Activated CD4-positive, CD25-positive, alpha-beta regulatory T cell treated with anti-CD3 and anti-CD28 coated beads, Interleukin-2, amount 50 U/mL, for 72 hours (primary cell): Measurements from ENCODE around the gene COL12A1.
"Not testable (repeated sequence)": the region's sequence is repeated elsewhere in the genome, so short reads cannot be mapped to it uniquely, and the experiment has no call there.

ENCODE experiments used
- DNase-seq: peaks from one replicate; pipeline ENCODE4 v3.0.0; 2021

COL12A1 gene

DNA sequence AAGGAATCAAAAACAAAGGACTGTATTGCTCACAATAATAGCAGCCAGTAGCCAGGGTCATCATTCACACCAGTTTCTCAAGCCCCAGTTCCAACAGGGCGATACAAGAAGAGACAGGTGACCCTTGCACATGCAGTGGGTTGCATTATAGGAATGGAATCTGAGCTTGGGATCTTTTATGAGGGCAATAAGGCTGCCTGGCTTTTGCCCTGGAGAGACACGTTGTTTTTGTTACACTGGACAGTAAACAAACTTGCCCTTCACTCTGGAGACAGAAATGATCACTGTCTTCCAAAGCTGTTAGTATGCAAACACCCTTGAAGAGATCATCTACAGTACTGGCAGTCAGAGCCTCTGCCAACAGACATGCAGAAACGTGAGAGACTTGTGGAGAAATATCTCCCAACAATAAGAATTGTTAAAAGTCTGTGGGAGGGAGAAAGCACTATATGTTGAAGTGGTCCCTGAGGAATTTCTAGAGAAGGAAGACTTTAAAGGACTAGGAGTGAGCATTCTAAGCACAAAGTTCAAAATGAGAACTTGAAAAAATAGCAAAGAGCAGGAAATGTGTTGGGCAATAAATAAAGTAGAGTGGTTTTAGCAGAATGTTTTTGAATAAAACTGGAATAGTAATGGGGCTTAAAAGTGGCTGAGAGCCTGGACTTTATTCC lies 6.2 kb upstream of the COL12A1 start:
- DNase-seq, result no peak

DNA sequence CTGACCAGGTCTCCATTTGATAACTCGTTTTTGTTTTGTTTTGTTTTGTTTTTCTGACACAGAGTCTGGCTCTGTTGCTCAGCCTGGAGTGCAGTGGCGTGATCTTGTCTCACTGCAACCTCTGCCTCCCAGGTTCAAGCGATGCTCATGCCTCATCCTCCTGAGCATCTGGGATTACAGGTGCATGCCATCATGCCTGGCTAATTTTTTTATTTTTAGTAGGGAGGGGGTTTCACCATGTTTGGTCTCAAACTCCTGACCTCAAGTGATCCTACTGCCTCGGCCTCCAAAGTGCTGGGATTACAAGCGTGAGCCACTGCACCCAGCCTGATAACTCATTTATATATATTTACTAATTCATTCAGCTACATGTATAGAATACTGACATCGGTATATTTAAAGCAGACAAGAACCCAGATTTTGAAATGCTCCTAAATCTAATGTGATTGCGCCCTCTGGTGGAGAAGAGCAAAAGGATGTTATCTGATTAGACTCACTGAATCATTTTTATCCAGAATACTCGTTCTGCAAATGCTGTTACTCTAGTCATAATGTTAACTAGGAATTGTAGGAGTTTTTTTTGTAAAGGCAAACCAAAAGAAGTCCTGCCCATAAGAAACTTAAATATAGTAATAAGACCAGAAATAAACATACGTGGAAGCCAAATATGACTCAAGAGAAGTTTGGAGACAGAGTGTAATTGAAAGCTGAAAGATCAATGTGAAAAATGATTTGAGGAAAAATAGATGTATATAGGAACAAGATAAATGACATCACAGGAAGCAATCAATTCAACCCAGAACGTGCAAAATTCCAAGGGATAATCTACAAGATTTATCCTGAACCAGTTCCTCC lies 5.3 kb upstream of the COL12A1 start:
- peak; percentile 35 for DNase-seq

DNA sequence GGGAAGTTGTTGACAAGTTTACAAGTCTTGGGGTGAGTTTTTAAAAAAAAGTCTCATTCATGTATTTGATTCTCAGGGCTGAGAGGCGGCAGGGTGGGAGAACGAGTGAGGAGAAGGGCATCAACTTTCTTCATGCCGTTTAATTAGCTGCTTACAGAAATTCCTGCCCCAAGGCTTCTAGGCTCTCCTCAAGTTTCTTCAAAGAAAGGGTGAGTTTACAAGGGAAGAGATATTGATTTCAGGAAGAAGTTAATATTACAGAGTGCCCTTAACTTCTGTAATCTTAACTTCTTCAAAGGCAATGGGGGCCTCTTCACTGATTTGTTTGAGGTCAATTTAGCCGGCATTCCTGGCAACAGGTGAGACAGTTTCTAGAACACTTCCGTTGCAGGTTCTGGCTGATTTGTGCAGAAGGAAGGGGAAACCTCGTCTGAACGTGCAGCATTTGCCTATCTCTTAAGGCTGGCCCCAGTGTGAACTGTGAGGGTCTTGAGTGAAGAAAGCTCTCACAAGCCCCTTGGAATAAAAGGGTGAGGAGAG lies 3.4 kb upstream of the COL12A1 start:
- DNase-seq, result no peak

DNA sequence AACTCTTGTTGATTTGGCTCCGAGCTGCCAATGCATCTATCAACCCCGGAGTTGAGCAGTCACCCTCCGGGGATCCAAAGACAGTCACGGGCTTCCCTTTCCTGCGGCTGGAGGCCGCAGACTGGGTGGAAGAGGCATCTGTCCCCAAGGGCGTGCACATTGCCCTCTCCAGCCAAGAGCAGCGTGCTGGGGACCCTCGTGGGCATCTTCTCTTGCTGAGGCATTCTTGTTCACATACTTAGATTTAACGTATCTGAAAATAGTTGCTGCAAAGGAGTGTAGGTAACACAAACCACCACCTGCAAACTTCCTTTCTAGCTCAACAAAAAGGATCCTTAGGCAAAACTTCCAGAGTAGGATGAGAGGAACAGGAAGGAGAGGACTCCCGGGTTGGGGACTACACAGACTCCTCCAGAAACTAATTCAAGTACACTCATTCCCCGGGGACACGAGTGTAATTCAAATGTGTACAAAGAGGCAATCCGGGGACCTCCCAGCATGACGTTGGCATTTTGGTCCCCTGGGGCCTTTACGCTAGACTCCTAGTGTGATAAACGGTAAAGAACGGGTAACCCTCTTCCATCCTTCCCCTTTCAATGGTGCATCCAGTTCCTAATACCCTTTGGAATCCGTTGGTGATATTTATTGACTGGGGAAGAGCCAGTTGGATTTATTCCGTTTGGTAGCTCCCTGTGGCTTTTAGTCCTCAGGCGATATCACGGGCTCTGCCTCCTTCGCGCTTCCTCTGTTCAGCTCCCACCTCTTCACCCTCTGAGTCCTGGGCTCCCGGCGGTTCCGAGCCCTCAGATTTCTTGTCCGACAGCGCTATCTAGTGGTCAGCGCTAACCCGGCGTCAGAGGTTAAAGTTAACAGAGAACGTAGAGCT lies 2.7 kb upstream of the COL12A1 start:
- peak; percentile 80 for DNase-seq

DNA sequence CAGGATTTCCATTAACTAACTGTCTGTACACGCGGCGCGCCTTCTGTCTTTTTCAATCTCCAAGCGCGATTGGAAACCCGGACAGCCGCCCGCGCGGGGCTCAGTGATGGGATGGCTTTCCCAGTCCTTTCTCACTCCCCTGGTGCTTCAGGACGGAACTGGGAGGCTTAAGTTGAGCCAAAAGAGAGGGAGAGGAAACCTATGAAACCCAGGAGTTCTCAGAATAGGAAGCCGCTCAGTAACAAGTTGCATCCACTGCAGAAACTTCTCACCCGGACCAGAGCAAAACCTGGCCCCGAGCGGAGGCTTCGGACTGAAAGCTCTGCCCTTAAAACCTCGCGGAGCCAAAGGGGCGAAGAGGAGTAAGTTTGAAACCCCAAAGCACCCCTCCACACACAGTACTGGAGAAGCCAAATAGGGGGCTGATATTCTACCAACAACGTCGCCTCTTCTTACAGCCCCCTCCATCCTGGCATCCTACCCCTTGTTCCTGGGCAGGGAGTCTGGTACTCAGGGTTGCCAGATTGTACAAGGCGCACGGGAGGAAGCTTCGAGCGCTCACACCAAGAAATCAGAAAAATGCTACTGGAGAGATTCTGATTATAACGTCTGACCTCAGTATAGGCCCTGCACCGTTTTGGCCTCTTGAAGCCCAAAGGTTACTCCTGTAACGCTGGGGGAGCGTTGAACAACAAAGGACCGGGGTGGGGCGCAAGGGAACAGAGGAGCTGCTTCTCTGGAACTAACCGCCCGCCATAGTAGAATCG lies 906 bp upstream of the COL12A1 start:
- DNase-seq, result no peak

DNA sequence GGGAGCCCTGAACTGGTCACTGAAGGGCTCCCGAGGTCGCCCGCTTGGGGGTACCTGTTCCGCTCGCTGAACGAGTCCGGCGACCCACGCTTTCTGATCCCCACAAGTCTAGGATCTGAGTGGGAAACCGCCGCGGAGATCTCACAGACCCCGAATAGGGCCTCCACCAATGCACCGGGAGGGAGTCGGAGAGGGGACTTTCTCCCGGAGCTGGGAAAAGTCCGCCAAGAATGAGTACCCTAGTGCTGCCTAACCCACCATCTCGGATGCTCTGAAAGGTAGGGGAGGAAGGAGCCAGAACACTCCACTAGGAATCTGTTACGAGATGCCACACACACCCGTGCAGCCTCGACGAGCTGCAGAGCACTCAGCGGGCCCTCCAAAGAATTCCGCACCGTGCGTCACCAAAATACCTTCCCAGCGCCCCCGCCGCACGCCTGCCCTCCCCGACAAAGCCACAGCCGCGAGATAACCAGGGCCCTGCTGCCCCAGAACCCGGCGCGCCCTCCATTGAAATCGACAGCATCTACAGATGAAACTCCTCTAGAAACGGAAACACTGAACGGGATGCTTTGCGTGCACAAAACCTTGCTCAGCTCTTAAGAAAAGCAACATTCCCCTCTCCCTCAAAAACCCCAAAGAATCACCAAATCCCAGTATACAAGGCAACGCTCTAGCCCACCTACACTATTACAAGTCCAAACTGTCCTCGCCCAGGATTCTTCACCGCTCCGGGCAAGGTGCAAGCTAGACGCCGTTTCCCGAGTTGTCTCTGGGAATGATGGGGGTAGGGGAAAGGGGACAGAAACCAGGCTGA lies 686 bp downstream of the COL12A1 start:
- no peak for DNase-seq

DNA sequence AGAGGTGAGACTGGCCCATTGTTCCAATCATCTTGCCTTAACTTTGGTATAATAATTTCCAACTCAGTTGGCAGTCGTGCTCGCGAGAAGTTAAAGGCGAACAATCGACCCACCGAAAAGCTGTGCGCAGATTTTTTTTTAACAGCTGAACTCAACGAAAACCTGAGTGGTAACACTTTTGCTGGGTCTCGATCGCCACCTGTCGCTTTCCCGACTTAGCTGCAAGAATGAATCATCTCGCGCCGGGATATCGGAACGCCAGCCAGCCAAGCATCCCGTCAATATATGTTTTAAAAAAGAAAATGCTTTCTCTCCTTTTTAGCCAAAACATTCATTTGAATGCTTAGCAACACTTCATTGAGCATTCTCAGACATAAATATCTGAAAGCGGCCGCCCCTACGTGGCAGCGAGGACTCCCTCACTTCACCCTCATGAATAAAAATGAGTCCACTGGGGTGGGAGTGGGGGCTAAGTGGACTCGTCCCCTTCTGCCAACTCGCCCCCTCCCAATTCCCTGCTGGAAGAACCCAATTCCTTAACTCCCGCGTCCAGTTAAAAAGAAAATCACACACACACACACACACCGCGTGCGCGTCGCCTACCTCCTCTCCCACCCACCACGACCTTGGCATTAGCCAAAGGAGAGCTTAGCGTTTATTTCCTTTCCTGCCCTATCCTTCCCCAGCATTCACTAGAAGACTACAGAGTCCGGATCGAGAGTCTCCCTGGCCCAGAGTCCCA lies 1.5 kb downstream of the COL12A1 start:
- no peak for DNase-seq

DNA sequence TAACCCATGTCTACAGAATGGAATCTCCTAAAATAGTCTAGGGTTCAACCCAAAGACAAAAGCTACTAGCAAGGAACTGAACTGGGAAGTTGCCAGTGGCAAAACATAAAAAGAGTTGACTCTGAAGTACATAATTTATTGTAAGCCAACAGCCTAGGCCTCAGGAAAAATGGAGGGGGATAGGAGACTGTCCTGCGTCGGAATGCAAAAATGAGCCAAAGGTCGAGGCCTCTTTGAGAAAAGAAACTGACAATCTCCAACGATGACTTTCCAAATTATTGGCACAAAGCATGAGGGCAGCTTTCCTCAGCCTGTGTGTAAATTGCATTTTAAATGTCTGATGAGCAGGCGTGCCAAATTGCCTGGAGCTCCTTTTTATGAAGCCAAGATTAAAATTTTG lies 2.1 kb downstream of the COL12A1 start:
- no peak for DNase-seq

DNA sequence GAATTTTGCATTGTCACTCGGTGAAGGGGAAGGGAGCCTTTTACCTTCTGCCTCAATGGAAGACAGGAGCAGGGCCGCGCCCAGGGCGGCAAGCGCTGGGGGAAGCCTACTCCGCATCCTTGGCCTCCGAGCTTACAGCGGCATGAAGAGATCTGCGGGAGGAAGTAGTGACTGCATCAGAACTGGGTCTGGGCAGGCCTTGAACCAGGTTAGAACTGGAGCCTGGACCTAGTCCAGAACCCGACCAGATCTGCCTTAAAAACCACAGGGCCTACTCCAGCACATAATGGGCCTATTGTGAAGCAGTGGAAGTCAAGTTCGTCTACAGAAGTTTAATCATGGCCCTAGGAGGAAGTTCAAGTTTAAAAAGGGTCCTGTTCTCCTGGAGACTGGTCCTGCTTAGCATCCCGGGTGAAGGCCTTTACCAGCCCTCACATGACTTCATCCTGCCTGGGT lies 3.1 kb downstream of the COL12A1 start:
- DNase-seq, result no peak

DNA sequence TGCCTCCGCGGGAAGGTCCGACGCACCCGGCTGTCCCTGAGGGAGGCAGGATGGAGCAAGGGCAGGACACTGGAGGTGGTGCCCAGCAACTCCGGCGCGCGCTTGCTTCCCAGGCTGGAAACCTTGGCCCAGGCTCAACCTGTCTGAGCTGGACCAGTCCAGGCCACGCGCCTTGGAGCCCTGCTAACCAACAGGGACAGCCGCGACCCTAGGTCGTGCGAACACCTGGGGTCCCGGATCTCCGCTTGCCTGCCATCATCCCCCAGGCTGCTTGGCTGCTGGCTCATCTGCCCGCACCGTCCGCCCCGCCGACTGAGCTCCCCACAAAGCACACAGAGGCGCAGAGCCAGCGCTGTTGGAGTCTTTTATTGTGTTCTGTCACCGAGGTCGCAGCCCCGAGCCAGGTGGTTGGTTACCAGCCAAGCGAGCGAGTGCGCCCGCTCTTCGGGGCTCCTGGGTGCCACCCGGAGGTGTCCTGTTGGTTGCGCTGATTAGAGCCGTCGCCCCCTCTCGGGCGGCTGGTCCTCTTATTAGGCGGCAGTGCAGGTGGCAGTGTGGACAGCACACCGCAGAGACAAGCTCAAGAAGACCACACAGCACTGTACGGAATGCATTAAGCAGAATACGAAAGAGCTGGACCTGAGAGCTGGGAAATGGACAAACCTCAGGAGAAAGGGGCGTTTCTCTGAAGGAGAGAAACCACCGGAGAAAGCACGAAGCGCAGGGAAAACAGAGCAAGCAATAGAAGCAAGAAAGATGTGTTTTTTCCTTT lies 3.8 kb downstream of the COL12A1 start:
- no peak for DNase-seq

DNA sequence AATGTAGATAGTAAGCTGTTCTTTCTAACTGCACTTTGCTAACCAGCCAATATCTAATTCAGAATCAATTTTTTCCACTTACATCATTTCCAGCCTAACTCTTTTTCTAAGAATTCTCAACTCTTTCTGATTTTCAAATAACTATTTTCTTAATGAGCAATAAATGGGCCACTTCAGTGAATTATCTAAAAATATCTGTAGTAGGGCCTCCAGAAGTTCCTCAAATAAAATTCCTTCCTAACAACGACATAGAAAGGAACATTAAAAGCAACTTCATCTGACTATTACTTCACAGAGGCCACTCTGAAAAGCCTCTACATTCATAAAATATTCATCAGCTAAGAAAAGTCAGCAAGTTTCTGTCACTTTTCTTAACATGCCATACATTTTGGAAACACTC lies 4.8 kb downstream of the COL12A1 start:
- DNase-seq, result no peak

DNA sequence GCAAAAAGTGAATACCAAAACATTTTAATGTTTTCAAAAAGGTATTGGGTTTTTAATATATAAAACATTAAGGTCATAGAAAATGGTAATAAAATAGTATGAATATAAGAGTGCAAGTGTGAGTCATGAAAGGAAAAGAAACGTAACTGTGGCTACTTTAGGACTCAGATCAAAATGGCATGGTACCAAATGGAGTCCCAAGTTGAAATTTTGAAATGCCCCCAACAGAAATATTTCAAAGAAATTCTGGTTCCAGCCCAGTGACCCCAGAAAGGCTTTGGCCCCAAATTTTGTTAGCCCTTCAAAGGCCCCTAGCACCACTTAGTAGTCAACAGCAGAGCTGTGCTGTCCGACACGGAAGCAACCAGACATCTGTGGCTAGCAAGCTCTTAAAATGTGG lies 6.0 kb downstream of the COL12A1 start:
- DNase-seq, result no peak

DNA sequence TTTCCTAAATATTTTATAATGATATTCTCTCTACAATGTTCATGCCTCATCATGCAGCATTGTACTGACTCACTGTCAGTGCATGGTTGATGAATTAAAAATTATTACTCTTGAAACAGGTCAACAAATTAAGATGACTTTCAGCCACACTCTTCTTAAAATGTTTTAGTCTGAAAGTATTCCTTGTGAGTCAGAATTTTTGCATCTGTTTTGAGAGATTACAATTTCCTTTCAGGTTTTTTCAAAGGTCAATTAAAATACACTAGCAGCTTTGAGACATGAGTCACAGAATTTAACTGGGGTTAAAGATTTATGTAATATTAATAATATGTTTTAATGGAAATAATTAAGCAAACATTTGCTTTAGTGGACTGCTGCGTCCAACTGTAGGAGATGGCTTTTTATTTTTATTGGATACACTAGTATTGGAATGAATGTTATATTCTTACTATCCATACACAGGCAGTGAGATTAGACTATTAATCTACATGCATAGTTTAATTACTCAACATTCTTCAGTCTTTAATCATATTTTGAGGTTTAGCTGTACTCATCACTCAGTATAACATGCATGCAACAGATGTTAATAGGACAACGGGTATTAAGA lies 9.7 kb downstream of the COL12A1 start:
- DNase-seq, result no peak

DNA sequence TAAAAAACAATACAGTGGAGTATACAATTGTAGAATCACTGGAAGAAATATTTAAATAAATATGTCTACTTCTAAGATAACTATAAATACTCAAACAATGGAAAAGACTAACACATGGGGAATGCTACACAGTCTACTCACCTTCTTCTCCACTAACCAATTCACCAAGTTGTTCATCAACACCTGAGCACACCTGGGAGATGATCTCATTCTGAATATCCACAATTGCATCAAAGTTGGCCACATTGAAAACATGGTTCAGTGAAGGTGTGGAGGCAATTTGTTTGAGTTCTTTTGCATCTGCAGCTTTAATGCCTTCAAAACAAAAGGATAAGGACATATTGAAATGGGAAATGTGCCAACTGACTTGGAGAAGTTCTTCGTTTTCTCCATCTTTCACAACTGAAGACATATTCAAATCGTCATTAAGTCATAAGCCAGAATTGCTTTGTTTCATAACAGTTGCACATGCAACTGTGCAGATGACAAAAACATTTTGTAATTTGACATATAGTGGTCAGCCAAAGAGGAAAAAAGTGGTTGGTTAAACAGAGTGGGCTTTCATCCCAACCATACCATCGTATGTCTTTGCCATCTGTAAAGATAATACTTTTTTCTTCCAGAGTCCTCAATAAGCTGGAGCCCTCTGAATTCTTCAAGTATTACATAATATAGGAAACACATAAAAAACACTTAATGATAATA lies 17.5 kb downstream of the COL12A1 start:
- DNase-seq, result no peak

DNA sequence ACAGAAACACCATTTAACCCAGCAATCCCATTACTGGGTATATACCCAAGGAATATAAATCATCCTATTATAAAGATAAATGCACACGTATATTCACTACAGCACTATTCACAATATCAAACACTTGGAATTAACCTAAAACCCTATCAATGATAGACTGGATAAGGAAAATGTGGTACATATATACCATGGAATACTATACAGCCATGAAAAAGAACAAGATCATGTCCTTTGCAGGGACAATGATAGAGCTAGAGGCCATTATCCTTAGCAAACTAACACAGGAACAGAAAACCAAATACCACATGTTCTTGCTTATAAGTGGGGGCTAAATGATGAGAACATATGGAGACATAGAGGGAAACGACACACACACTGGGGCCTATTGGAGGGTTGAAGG lies 19.3 kb downstream of the COL12A1 start:
- DNase-seq, result not testable (repeated sequence)

DNA sequence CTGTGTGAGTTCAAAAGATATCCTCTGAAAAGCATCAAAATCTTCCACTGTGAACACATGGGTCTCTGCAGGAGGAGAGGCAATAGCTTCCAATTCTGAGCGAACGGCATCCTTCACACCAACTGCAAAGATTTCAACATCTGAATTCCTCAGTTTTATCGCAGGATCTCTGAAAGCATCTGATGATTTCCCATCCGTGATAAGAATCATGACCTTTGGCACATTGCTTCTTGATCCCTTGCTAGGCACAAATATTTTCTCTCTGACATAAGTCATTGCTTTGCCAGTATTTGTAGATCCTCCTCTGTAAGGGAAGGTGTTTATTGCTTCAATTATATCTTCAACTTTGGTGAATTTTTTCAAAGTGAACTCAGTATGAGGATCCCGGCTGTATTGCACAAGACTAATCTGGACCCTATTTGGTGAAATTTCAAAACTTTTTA lies 22.7 kb downstream of the COL12A1 start:
- no peak for DNase-seq

DNA sequence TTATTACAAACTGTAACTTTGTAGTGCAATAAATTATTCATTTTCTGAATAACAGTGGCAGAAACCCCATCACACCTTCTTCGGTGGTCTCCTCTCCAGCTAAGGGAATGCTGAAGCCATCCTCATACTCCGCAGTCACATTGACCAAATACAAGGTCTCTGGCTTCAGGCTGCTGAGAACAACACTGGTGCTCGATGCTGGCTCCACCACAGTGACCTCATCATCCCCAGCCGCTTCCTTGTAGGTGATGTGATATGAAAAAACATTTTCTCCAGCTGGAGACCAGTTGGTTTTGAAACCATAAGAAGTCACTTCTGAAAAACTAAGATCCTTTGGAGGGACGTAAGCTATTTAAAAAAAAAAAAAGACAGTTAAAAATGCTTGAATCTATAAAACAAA lies 25.0 kb downstream of the COL12A1 start:
- DNase-seq, result no peak

DNA sequence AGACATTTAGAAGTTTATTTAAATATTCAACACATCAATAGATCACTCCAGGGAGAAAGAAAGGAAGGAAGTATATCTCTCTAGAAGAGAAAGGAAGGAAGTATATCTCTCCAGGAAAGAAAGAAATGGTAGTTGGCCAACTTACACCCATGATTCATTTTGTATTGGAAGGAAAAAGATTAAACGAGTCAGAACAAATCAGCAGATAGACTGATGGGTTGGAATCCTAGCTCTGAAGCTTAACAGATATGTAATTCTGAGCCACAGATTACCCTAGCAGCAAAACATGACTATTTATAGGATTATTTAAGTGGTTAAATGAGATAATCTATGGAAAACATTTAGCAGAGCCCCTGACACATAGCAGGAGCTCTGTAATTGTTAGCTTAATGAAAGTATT lies 27.1 kb downstream of the COL12A1 start:
- DNase-seq, result no peak
